Measurements from ENCODE around the gene CDK11A.
A peak's percentile ranks its signal among the peaks of the same experiment; 100 is the strongest.
"Not testable (repeated sequence)": the region's sequence is repeated elsewhere in the genome, so short reads cannot be mapped to it uniquely, and the experiment has no call there.

CDK11A gene

DNA sequence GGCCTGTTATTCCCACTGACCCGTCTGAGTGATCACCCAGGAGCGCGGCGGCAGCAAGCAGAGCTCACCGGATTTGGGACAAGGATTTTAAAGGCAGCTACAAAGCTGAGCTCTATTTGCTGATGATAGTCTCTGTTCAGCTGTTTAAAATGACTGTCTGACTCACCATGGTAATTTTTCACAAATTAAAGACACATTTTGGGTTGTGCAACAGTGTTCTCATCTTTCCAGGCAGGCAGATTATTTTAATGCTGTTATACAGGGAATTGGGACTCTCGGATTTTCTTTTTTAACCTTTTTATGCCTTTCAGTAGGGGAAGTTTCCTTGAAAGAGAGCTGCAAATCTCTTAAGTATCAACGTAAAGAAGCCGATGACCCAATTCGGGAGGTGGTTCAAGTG, 61.8 kb downstream of the CDK11A start:
- not testable (repeated sequence) for DNase-seq

DNA sequence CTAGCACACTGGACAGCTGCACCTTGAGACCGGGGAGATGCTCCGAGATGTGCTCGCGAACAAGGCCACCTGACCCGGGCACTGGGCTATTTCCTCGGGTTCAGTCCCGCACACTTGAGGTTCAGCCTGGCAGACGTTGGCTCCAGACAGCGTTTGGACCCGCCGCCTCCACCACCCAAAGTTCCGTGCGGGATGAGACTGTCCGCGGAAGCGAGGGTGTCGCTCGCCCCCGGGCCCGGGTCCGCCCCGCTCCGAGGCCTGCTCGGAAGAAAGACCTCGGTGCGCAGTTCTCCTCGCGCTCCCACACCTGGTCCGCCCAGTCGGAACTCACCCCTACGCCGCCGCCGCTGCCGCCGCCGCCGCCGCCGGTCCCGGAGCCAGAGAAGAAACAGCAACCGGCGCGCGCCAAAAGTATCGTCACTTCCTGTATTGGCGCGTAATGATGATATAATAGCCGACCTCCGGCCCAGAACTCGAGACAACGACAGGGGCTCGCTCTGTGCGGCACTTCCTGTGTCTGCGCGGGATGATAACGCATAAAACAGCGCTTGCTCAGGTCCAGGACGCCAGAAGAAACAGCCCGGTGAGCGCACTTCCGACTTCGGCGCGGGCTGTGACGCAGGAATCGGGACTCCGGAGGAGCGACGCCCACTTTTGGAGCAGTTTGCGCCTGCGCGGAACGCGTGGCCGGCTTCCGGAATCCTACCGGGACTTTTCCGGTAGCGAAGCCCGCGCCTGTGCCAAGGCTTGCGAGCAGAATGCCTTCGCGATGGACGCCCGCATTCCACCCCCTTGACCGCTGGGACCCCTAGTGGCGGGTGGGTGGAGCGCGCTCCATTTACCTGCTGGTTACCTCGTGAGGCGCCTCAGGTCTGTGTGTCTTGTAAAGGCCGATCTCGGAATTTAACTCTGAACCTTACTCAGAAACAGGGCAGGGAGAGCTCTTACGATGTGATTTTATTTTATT, 65.3 kb downstream of the CDK11A start, which contains the start of gene CDK11B:
Gene CDK11B, minus strand, starts transcription at position 422 of the 967 bp plus-strand sequence. CDS start 1,519 bp downstream, outside the sequence.
- peak; percentile 91 to 94 for DNase-seq

All from inflammatory macrophage treated with lipopolysaccharide for 1 hour (primary cell).